Spleen (tissue), 11 donors: ENCODE results near the gene MYO5A. TPM values are rescaled to one million over a fixed set of nuclear protein-coding genes. Genes with fewer than 3 reads are reported as not detected.
"Not testable (repeated sequence)": the region's sequence is repeated elsewhere in the genome, so short reads cannot be mapped to it uniquely, and the experiment has no call there.

Experiments
- DNase-seq: peaks from one replicate; pipeline ENCODE4 v3.0.0-alpha.2; 2020
- H3K27ac ChIP-seq, 8 donors: fragments of 200-600 bp; sonication (generic) in 7 of 8; 1 replicate in 4 of 8; 2 replicates in 4 of 8; pipeline versions ENCODE4 v1.5.0 to v1.8.0; 2016 to 2021; ENCODE audit warnings: inconsistent platforms in 4 of 8, mild to moderate bottlenecking in 4 of 8, moderate library complexity in 1 of 8
- H3K27me3 ChIP-seq, 7 donors: fragments of 200-600 bp; sonication (generic) in 6 of 7; replicated peaks in 1 of 7; 1 replicate in 4 of 7; 2 replicates in 3 of 7; pipeline versions ENCODE4 v1.5.0 to v1.8.0; 2016 to 2021; ENCODE audit warnings: inconsistent platforms in 3 of 7, mild to moderate bottlenecking in 1 of 7
- H3K36me3 ChIP-seq, 6 donors: fragments of 200-600 bp; sonication (generic) in 5 of 6; 1 replicate in 4 of 6; 2 replicates in 2 of 6; pipeline versions ENCODE4 v1.5.0 to v1.8.0; 2016 to 2021; ENCODE audit warnings: inconsistent platforms in 2 of 6
- H3K4me1 ChIP-seq, 6 donors: fragments of 200-600 bp; sonication (generic) in 5 of 6; 1 replicate in 3 of 6; 2 replicates in 3 of 6; pipeline versions ENCODE4 v1.5.0 to v1.8.0; 2016 to 2021; ENCODE audit warnings: inconsistent platforms in 3 of 6
- H3K4me3 ChIP-seq, 8 donors: fragments of 200-600 bp; sonication (generic) in 7 of 8; 1 replicate in 4 of 8; 2 replicates in 4 of 8; pipeline versions ENCODE4 v1.5.0 to v1.8.0; 2016 to 2021; ENCODE audit warnings: inconsistent platforms in 4 of 8, mild to moderate bottlenecking in 4 of 8, moderate library complexity in 2 of 8
- H3K9me3 ChIP-seq, 8 donors: fragments of 200-600 bp; sonication (generic) in 7 of 8; 1 replicate in 4 of 8; 2 replicates in 4 of 8; pipeline versions ENCODE4 v1.5.0 to v1.8.0; 2016 to 2021; ENCODE audit warnings: inconsistent platforms in 4 of 8
- POLR2A ChIP-seq, 3 donors: fragments of 450-650 bp; IDR thresholded peaks; one replicate each; pipeline ENCODE4 v1.5.1; 2017; ENCODE audit warnings: antibody characterized with exemption in 3 of 3, mild to moderate bottlenecking in 1 of 3
- POLR2AphosphoS5 ChIP-seq, 3 donors: sonication (generic); formaldehyde crosslinking; IDR thresholded peaks; one replicate each; pipeline ENCODE4 v1.5.1; 2017; ENCODE audit warnings: antibody characterized with exemption in 3 of 3
- WGBS, 5 donors: extraction: QIAGEN DNeasy Blood & Tissue Kit in 3 of 5; methylation state at CpG; one replicate each; pipeline versions ENCODE4 v1.1.5 to v1.1.7; 2013 to 2018; 5-methylcytosine and 5-hydroxymethylcytosine counted together
- intact Hi-C: fragments of 100-400 bp; cut with DNase I; formaldehyde crosslinking; loops from one replicate; pipeline ENCODE4 v1.15.0; 2023; ENCODE audit warnings: low total_unique reads
- polyA plus RNA-seq, 3 donors: library from polyadenylated mRNA; stranded (reverse); fragments of 200-250 nt; gene quantifications; one replicate each; pipeline ENCODE4 v1.2.1, GENCODE V29; 2013
- total RNA-seq, 7 donors: library from RNA; depleted of rRNA in 3 of 7; stranded (reverse); fragments of >200 nt in 3 of 7; fragmentation: NEBNext Ultra II Directional in 4 of 7; extraction: Animal tissue kit (Norgen Biotek cat#: 25700) in 4 of 7; gene quantifications; one replicate each; pipeline versions ENCODE4 v1.1.0 to v1.2.1, GENCODE V29; 2016 to 2021
- TF ChIP-seq, protein P1 (sequence below), 11 experiments: fragments of 200-600 bp in 7 of 11; fragments of 450-650 bp in 4 of 11; sonication (generic) in 4 of 11; IDR thresholded peaks in 8 of 11; conservative IDR thresholded peaks in 3 of 11; 1 replicate in 7 of 11; 2 replicates in 4 of 11; pipeline versions ENCODE4 v1.4.0 to v1.8.0; 2016 to 2021; ENCODE audit warnings: antibody characterized with exemption in 11 of 11, inconsistent platforms in 4 of 11, mild to moderate bottlenecking in 1 of 11
- donor health status: healthy with polysubstance abuse.
- donor health status: DM: no; HTN: no; CAD: no; lungs with moderate emphysema.
- donor health status: DM: no; HTN: no; CAD: no.
- donor health status: Bipolar disorder and iron deficiency.
- donor health status: healthy.
- donor health status: DM: no; HTN: no; CAD: no.
- donor health status: DM: yes; HTN: yes; CAD: no.

The MYO5A gene
- total and polyA plus RNA-seq, 10 donors: 4.7 to 48.3 (median 35.4) TPM

DNA sequence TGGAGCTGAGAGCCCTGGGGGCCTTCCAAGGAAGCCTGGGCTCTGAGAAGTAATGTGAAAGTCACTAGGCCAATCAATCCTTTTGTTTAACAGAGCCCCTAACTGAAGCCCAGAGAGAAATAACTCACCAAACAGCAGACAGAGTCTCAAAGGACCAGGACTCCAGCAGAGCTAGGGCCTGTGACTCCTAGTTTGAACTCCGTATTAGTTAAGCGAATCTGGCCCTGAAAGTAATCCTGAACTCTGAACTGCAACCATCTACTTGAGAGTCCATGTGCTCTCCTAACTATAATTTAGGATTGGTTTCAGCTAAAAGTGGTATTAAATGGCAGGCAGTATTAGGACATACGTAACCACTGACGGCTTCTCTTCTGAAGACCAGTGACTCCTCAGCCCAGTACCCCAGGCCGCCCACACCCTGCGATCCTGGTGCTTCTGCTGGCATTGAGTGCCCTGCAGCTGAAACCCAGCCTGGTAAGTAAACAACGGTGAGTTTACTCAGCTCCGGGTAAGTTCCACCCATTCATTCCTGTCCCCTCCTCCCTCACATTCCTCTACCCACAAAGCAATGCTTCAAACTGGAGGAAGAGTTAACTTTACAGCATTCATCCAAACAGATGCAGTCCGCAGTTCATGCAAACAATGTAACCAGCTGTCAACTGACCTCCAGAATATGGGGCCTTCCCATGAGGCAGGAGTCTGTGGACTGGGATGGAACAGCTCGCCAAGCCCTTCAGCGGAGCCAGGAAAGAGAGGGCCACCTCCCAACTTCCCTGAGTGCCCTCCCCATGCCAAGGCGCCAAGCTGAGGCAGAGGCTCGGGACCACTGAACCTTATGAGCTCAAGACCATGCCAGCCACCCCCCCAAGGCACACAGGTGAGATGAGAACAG is 240.4 kb downstream of the MYO5A start:
- TF ChIP-seq POLR2AphosphoS5 (IDR thresholded peaks at IDR 0.05): no peak
- TF ChIP-seq POLR2A (IDR thresholded peaks at IDR 0.05): no peak
- TF ChIP-seq, protein P1, sequence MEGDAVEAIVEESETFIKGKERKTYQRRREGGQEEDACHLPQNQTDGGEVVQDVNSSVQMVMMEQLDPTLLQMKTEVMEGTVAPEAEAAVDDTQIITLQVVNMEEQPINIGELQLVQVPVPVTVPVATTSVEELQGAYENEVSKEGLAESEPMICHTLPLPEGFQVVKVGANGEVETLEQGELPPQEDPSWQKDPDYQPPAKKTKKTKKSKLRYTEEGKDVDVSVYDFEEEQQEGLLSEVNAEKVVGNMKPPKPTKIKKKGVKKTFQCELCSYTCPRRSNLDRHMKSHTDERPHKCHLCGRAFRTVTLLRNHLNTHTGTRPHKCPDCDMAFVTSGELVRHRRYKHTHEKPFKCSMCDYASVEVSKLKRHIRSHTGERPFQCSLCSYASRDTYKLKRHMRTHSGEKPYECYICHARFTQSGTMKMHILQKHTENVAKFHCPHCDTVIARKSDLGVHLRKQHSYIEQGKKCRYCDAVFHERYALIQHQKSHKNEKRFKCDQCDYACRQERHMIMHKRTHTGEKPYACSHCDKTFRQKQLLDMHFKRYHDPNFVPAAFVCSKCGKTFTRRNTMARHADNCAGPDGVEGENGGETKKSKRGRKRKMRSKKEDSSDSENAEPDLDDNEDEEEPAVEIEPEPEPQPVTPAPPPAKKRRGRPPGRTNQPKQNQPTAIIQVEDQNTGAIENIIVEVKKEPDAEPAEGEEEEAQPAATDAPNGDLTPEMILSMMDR (IDR thresholded peaks at IDR 0.05 in 8 of 11, conservative IDR thresholded peaks at IDR 0.05 in 3 of 11): no peak
- intact Hi-C loops: no loop called here
- Histone ChIP-seq H3K9me3 (no peaks in the 10 kb centered on the region), H3K4me1 (no peaks in the 10 kb centered on the region), H3K27ac (no peak overlapping the region), H3K4me3 (no peak overlapping the region), H3K36me3 (no peaks in the 10 kb centered on the region), H3K27me3 (peaks cover 0 to 4% (median 0%) of the 10 kb centered on the region in 7 donors)
- 81 to 89% (median 89%) methylated on average over 10 to 13 of the region's 13 CpGs for WGBS, 5 donors
- no peak for DNase-seq

DNA sequence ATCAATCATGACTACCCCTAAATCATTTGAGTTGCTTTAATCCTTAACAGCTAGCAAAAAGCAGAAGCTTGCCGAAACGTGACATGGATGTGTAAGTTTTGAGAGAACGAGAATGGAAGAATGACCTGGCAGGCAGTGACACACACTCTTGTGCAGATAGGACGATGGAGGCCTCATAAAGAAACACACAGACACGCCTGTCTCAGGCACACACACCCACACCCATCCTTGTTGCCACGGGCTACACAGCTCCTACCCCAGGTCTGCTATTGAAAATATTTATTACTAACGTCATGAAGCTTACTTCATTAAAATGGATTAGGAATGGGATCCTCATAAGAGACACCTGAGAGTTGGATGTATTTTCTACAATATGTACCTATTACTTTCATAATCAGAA is 241.6 kb downstream of the MYO5A start:
- 82 to 91% (median 84%) methylated on average over 7 of the region's 7 CpGs for WGBS, 5 donors
- no peak for DNase-seq
- Histone ChIP-seq H3K4me3 (no peak overlapping the region), H3K9me3 (no peaks in the 10 kb centered on the region), H3K27ac (no peak overlapping the region), H3K36me3 (no peaks in the 10 kb centered on the region), H3K27me3 (no peaks in the 10 kb centered on the region), H3K4me1 (no peaks in the 10 kb centered on the region)
- intact Hi-C loops: no loop called here
- TF ChIP-seq POLR2A (IDR thresholded peaks at IDR 0.05) (no peak), POLR2AphosphoS5 (IDR thresholded peaks at IDR 0.05) (no peak)
- TF ChIP-seq, protein P1 (IDR thresholded peaks at IDR 0.05 in 8 of 11, conservative IDR thresholded peaks at IDR 0.05 in 3 of 11): no peak

DNA sequence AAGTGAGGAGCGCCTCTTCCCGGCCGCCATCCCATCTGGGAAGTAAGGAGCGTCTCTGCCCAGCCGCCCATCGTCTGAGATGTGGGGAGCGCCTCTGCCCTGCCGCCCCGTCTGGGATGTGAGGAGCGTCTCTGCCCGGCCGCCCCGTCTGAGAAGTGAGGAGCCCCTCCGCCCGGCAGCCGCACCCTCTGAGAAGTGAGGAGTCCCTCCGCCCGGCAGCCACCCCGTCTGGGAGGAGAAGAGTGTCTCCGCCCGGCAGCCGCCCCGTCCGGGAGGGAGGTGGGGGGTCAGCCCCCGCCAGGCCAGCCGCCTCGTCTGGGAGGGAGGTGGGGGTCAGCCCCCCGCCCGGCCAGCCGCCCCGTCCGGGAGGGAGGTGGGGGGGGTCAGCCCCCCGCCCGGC is 242.7 kb downstream of the MYO5A start:
- H3K9me3 ChIP-seq, H3K27me3 ChIP-seq, H3K4me1 ChIP-seq, H3K36me3 ChIP-seq, H3K27ac ChIP-seq, intact Hi-C loops, H3K4me3 ChIP-seq, DNase-seq: not testable (repeated sequence)
- 97 to 100% (median 98%) methylated on average over 15 to 32 of the region's 34 CpGs for WGBS, 5 donors

DNA sequence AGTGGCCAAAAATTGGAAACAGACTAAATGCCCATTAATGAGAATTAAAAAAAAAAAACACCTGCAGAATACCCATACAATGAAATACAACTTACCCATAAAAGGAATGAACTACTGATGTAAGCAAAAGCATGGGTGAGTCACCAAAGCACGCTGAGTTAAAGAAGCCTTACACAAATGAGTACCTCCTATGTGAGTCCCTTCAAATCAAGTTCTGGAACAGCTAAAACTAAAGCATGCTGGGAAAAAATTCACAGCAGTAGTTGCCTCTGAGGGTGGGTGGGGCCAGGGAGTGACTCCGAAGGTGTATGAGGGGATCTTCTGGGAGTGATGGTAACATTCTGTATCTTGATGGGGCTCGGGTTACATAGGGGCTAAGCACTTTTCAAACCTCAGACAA is 244.5 kb downstream of the MYO5A start:
- TF ChIP-seq, protein P1 (IDR thresholded peaks at IDR 0.05 in 8 of 11, conservative IDR thresholded peaks at IDR 0.05 in 3 of 11): no peak
- TF ChIP-seq POLR2AphosphoS5 (IDR thresholded peaks at IDR 0.05) (no peak), POLR2A (IDR thresholded peaks at IDR 0.05) (no peak)
- Histone ChIP-seq H3K4me3 (no peak overlapping the region), H3K9me3 (no peaks in the 10 kb centered on the region), H3K27ac (no peak overlapping the region), H3K36me3 (no peaks in the 10 kb centered on the region), H3K27me3 (no peaks in the 10 kb centered on the region), H3K4me1 (no peaks in the 10 kb centered on the region)
- no peak for DNase-seq
- WGBS, 5 donors: 78 to 89% (median 87%) methylated on average over 3 of the region's 3 CpGs
- intact Hi-C loops: no loop called here
